GM19328 (cell line): ENCODE results near the gene DCC.

Source experiments
- ATAC-seq: cut with Tn5 transposase; IDR thresholded peaks from one replicate; pipeline ENCODE4 v1.9.1; 2021; ENCODE audit warnings: mild to moderate bottlenecking, moderate library complexity; ENCODE audit not compliant: unreplicated experiment

The DCC gene

GRCh38 chr18:52489396-52490306 is 149.7 kb downstream of the DCC start:
- ATAC-seq: no peak

- no peak for ATAC-seq
Observed at GRCh38 chr18:52496426-52496825, 156.4 kb downstream of the DCC start.

DNA sequence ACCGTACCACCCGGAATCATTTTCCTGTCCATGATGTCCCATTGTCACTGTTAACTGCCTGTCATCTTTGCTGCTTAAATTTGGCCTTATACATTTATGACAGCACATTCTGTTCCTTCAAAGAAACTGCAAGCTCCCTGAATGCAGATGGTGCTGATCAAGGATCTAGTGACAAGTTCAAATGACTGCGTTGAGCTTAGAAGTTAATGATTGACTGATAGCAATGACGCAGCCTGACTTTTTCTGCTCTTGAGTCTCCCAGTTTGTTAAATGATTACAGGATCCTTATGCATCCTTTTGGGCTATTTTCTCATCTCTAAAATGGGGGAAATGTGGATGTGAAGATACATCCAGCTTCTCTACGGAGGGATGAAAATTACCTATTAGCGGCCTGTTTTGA is 159.0 kb downstream of the DCC start:
- ATAC-seq: no peak

DNA sequence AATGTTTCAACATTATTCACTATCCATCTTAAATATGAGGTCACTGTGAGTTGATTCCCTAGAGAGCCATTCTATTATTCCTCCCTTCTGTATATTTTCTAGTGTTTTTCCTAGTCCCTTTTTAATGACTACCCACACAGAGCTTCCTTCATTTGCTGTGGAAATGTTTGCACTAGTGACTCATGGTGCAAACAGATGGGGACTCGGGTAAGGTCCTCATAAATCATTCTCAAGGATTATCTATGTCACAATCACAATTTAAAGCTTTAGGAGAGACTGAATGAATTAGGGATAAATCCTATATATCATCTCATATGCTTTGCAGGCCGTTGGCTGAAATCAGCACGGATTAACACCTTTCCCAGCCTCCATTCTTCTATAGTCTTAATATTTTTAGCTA is 159.6 kb downstream of the DCC start:
- no peak for ATAC-seq

DNA sequence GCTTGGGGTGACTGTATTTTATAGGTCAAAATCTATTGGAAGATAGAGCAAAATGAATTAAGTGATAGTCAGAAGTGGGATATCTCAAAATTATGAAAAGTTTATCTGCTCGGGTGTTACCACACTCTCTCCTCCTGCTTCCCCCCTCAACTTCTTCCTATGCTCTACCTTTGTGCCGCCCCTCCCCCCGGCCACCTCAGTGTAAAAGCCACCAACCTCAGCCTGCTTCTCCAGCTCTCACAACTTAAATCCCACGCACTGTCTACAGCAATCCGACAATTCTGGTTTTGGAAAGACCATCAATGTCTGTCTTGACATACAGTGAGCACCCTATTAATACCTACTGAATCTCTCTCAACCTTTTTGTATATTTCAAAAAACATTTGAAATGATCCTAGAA is 164.6 kb downstream of the DCC start:
- ATAC-seq: no peak

- no peak for ATAC-seq
Observed at GRCh38 chr18:52510139-52510538, 170.1 kb downstream of the DCC start.

GRCh38 chr18:52518086-52518485 is 178.1 kb downstream of the DCC start:
- ATAC-seq: no peak

DNA sequence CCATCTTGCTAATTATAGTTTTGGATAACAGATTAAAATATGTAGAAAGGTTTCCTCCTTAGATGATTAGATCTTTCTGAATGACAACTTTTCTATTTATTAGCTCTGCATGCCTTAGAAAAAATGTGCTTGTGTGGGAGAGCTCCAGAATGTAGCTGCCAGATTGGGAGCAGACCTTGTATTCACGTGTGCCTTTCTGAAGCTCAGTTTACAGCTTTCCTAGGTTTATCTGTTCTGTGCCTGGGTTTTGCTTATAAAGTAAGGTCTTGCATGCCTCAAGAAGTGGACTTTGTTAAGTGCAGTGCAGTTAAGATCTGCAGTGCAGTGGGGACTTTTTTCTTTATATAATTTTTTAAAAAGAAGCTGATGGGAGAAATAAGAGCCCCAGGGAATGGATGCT is 179.0 kb downstream of the DCC start:
- no peak for ATAC-seq

- ATAC-seq: no peak
Observed at GRCh38 chr18:52523566-52523965, 183.6 kb downstream of the DCC start.

DNA sequence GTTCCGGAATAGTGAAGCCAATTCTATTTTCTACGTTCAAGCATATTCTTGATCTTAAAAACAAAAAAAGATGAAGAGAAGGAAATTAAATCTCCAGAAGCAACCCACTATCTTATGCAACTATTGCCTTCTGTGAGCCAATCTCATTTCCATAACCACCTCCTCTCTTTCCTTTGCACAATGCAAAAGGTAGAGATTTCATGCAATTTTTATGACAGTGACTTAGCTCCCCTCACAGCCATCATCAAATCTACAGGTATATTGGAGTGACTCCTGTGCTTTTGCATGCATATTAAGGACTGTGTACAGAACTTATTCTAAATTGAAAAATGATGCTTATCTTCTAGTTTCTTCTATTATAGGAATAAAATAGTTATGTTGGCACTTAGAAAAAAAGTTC is 191.8 kb downstream of the DCC start:
- ATAC-seq: no peak

GRCh38 chr18:52536039-52536438 is 196.0 kb downstream of the DCC start:
- no peak for ATAC-seq

- no peak for ATAC-seq
Observed at GRCh38 chr18:52537261-52537660, 197.3 kb downstream of the DCC start.

DNA sequence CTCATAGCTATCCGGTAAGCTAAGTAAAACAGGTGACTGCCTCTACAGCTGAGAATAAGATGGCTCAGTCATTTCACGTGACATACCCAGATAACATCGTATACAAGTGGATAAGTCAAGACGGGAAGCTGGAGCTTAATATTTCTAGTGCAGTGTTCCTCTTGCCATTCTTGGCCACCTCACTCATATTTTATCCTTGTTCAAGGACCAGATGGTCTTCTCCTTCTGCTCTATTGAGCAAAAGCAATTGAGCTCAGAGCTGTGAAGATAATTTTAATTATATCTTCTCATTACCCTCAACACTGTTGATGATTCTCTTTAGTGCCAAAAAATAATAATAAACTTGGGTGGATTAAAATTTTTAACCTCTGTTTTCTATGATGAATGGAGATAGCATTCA is 201.1 kb downstream of the DCC start:
- ATAC-seq: no peak

DNA sequence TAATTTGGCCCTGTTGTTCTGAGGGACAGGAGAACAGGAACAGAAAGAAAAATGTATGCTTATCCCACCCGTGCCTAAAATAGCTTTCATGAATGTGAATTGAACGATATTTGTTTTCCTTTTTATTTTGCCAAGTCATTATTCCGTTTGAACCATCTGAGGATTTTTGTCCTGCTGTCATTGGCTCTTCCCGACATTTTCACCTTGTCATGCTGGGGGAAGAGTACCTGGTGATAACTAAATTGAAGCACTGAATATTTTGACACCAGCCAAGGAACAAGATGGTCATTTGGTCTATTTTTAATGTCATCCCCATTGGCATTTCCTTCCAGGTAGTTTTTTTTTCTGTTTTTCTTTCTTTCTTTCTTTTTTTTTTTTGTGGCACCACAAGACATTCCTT is 204.1 kb downstream of the DCC start:
- ATAC-seq: no peak

GRCh38 chr18:52546686-52547346 is 206.8 kb downstream of the DCC start:
- ATAC-seq: no peak

- no peak for ATAC-seq
Observed at GRCh38 chr18:52553441-52553840, 213.4 kb downstream of the DCC start.

DNA sequence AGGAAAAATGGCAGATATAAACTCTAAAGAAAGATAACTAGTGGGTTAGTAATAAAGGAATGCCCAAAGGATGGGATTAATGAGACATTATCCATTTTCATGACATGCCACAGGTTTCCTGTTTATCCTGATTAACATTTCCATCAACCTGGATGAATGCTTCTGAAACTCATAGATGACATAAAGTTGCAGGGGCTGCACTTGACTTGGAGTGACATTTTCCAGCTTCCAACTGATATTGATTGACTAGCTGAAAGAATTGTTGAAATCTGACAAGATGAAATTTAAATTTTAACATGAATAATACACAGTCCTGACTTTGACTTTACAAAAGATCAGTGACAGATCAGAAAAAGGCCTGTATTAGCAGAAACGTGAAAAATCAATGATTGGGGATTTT is 214.2 kb downstream of the DCC start:
- ATAC-seq: no peak

GRCh38 chr18:52567360-52567759 is 227.4 kb downstream of the DCC start:
- no peak for ATAC-seq

DNA sequence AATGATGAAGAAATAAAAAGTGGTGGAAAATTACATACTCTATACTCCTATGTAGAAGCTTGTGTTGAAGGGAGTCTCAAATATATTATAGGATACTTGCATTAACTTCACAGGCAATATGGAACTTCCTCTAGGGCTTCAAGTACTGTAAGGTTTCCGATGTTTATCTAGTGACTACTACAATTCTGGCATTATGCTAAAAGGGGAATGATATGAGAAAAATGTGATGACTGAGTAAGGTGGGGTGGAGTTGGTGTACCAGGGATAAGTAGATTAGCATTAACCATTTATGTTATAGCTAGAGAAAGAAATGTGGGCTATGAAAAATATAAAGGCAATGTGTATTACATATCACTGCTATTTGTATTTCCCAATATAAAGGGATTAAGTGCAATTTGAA is 229.5 kb downstream of the DCC start:
- no peak for ATAC-seq

DNA sequence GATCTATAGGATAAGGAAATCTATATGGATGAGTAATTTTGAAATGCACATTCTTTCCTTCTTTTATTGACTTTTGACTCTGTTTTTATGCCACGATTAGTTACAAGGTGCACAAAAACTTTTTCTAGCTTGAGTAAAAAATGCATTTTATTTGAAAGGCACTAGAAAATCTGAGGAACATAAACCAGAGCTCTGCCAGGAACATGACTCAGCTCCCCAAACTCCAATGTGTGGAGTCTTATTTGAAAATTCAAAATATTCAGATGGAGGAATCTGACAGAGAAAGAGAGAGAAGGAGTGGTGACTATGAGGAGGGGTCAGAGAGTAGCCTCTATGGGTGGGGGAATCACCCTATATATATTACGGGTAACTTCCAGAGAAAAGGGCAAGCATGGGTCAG is 231.0 kb downstream of the DCC start:
- ATAC-seq: no peak

DNA sequence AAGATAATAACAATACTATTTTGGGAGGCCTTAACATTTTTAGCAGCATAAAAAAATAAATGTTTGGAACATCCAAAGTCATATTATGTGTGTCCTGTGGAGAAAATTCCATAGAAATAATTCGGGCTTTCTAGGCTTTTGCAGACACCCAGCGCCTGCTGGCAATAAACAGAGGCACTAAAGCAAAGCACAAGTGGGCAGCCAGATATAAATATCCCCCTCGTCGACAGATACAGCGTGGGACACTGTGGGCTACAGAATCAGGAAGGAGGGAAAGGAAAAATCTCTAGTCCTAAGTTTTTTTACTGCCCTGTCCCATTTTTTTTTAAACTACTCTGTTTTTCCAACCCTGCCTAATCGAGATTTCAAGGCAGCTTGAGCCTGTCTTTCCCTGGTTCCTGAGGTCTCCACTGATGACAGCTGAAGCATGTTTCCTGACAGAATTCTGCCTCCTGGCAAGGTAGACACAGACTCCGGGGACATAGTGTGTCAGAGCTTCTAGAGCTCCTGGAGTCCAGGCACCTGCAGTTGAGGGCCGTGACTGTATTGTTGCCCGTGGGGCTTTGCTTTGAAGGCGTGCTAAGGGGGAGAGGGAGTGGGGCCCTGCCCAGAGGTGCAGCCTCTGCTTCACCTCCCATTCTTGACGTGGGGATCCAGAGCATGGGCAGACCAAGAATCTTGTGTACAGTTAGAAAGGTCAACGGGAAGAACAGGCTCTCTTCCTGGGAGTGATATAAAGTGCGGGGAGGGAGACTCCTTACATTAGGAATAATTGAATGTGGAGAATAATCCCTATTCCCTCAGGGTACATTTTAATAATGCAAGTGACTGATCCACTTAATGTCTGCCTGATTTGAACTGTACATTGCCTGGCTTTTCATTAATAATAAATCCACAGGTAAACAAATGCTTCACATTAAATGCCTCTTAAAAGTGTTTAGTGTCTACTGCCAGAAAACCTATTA is 232.3 kb downstream of the DCC start:
- ATAC-seq: no peak
